Kasumi-1 (cell line): ENCODE results near the gene SETD6.
"Not testable (repeated sequence)": the region's sequence is repeated elsewhere in the genome, so short reads cannot be mapped to it uniquely, and the experiment has no call there.

ENCODE experiments used
- DNase-seq, 2 experiments: peaks; one replicate each; lab custom pipeline; 2025; lab: John Stamatoyannopoulos, UW

The SETD6 gene

DNA sequence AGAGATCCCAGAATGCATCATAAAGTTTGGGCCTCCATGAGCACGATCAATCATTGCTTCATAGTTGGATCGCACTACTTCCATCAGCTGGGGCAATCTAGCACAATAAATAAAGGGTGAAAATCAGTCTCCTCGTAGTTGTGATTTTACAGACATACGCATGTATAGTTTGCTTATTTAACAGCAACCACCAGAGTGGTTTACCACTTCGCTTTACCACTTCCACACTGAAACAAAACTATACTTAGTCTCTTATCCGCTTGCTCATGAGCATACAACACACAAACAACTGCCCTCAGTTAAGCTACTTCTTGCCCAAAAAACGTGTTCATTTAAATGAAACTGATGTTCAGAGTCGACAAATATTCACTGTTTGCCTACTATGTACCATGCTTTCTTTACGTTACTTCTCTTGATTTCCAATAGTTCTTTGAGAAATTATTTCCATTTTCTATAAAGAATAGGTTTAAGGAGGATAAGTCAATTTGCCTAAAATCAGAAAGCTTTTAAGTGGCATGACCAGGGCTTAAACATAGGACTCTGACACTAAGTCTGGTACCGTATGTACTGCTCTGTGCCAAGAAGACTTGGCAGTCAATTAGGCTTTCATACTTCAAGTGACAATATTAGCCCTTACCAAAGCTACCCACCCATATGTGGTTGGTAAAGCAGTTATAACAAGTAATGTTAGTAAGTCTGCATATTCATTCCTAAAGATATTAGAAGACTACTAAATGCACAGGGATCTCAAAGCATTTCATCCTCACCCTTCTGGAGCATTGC lies 22.0 kb downstream of the SETD6 start:
- no peak for DNase-seq

- DNase-seq: no peak
Measured at GRCh38 chr16:58541711-58542110, 26.4 kb downstream of the SETD6 start.

- DNase-seq: no peak
Measured at GRCh38 chr16:58542291-58542690, 27.0 kb downstream of the SETD6 start.

- DNase-seq: no peak
Measured at GRCh38 chr16:58543685-58544084, 28.4 kb downstream of the SETD6 start.

DNA sequence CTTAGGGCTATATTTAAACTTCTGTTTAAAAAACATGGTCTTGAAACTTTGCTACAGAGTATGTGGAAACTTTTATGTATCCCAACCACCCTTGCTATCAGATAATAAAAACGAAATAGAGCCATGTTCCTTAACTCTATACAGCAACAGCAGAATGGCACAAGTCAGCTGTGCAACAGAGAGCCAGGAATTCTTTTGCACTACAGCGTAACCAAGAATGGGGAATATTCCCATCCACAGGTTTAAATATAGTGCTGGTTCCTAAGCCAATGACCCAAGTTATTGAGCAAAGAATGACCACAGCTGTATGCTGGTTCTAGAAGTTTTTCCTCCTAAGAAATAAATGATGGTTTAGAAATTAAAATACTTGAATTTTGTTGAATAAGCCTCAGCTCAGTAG lies 33.1 kb downstream of the SETD6 start:
- DNase-seq: no peak

- DNase-seq: no peak
Measured at GRCh38 chr16:58551496-58551895, 36.2 kb downstream of the SETD6 start.

- DNase-seq: no peak
Measured at GRCh38 chr16:58556678-58557077, 41.4 kb downstream of the SETD6 start.

DNA sequence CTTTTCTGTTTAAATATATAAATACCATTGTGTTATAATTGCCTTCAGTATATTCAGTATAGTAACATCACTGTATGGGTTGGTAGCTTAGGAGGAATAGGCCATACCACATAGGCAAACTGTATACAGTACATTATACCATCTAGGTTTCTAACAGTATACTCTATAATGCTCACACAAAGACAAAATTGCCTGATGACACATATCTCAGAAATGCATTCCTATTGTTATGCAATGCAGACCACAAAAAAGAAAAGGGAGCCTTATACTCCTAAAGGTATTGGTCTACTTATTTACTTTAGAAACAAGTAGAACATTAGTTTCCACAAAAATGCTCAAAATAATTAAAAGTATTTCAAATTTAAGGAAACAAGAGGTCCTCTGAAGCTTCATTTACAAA lies 47.9 kb downstream of the SETD6 start:
- no peak for DNase-seq

GRCh38 chr16:58563775-58564174 lies 48.5 kb downstream of the SETD6 start:
- peak; percentile 8 to 14 for DNase-seq

DNA sequence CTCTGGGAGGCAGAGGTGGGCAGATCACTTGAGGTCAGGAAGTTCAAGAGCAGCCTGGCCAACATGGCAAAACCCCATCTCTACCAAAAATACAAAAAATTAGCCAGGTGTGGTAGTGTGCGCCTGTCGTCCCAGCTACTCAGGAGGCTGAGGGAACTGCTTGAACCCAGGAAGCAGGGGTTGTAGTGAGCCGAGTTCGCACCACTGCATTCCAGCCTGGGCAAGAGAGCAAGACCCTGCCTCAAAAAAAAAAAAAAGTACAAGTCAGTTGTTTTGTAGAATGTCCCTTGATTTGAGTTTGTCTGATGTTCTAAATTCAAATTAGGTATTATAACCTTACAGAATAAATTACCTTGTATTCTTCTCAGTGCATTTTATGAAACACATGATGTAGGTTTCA lies 50.4 kb downstream of the SETD6 start:
- DNase-seq: not testable (repeated sequence)
